OCI-LY7 (cell line): ENCODE measurements around the gene PYDC1.

ENCODE experiments used
- EZH2phosphoT487 ChIP-seq: fragments of 200-600 bp; sonication (generic); IDR thresholded peaks from 2 replicates; pipeline ENCODE4 v1.6.1; 2018; ENCODE audit warnings: low read depth, borderline replicate concordance, mild to moderate bottlenecking, mixed run types, antibody characterized with exemption, low read length, moderate library complexity, mixed read lengths
- TF ChIP-seq, protein P1 (sequence below): fragments of 200-600 bp; sonication (generic); conservative IDR thresholded peaks from 2 replicates; pipeline ENCODE4 v1.5.1; 2014; ENCODE audit warnings: mild to moderate bottlenecking, antibody characterized with exemption, low read length, moderate library complexity, mixed read lengths

DNA sequence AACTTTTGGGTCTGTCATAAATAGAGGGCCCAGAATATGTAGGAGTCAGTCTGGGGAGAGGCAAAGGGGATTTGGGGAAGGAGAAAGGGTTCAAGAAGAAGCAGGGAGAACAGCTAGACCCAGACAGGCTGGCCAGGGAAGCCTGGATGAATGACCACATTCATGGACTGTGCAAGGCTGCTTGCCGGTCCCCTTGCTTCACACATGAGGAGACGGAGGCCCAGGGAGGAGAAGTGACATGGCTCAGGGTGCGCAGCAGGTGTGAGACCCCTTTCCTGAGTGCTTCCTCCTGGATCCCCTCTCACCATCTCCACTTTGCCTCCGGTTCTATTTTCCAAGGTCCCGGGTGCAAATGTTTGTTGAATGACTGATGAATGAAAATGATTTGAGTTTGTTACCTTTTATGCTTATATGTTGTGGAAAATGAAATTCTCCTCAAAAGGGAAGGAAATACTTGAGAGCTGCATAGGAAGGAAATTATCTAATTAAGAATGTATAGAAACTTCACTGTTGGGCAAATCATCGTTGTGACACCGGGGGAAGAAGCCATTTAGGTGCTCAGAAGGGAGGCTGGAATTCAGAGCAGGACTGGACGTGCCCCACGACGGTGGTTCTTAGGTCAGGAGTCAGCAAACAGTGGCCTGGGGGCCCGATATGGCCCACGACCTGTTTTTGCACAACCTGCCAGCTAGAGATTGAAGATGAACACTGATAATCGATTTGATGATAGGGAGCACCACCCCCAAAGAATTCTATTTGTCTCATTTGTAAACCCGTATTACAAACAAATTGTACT is 43.4 kb upstream of the PYDC1 start:
- TF ChIP-seq, protein P1, sequence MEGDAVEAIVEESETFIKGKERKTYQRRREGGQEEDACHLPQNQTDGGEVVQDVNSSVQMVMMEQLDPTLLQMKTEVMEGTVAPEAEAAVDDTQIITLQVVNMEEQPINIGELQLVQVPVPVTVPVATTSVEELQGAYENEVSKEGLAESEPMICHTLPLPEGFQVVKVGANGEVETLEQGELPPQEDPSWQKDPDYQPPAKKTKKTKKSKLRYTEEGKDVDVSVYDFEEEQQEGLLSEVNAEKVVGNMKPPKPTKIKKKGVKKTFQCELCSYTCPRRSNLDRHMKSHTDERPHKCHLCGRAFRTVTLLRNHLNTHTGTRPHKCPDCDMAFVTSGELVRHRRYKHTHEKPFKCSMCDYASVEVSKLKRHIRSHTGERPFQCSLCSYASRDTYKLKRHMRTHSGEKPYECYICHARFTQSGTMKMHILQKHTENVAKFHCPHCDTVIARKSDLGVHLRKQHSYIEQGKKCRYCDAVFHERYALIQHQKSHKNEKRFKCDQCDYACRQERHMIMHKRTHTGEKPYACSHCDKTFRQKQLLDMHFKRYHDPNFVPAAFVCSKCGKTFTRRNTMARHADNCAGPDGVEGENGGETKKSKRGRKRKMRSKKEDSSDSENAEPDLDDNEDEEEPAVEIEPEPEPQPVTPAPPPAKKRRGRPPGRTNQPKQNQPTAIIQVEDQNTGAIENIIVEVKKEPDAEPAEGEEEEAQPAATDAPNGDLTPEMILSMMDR: no peak
- TF ChIP-seq EZH2phosphoT487: no peak
